Ovary (tissue), 3 donors: ENCODE measurements around the gene DNAH3.

Source experiments
- POLR2A ChIP-seq: fragments of 450-650 bp; IDR thresholded peaks from one replicate; pipeline ENCODE4 v1.6.1; 2017; ENCODE audit warnings: antibody characterized with exemption, mild to moderate bottlenecking, moderate library complexity
- TF ChIP-seq, protein P1 (sequence below), 3 donors: fragments of 450-650 bp in 2 of 3; fragments of 200-600 bp in 1 of 3; IDR thresholded peaks; one replicate each; pipeline versions ENCODE4 v1.5.1 to v1.8.0; 2016 to 2022; ENCODE audit warnings: antibody characterized with exemption in 3 of 3, mild to moderate bottlenecking in 1 of 3
- donor health status: DM: no; HTN: no; CAD: no.

DNA sequence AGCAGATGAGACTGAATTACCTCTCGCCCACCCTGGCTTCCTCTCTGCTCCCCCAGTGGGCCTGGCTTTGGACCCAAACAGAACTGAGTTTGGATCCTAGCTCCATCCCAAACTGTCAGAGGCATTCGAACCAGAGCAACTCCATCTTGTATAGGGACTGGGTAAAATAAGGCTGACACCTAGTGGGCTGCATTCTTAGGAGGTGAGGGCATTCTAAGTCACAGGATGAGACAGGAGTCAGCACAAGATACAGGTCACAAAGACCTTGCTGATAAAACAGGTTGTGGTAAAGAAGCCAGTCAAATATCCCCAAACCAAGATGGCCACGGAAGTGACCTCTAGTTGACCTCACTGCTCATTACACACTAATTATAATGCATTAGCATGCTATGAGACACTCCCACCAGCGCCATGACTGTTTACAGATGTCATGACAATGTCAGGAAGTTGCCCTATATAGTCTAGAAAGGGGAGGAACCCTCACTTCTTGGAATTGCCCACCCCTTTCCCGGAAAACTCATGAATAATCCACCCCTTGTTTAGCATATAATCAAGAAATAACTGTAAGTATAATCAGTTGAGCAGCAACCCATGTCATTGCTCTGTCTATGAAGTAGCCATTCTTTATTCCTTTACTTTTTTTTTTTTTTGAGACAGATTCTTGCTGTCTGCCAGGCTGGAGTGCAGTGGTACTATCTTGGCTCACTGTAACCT, 205.6 kb downstream of the DNAH3 start:
- TF ChIP-seq POLR2A: no peak
- TF ChIP-seq, protein P1, sequence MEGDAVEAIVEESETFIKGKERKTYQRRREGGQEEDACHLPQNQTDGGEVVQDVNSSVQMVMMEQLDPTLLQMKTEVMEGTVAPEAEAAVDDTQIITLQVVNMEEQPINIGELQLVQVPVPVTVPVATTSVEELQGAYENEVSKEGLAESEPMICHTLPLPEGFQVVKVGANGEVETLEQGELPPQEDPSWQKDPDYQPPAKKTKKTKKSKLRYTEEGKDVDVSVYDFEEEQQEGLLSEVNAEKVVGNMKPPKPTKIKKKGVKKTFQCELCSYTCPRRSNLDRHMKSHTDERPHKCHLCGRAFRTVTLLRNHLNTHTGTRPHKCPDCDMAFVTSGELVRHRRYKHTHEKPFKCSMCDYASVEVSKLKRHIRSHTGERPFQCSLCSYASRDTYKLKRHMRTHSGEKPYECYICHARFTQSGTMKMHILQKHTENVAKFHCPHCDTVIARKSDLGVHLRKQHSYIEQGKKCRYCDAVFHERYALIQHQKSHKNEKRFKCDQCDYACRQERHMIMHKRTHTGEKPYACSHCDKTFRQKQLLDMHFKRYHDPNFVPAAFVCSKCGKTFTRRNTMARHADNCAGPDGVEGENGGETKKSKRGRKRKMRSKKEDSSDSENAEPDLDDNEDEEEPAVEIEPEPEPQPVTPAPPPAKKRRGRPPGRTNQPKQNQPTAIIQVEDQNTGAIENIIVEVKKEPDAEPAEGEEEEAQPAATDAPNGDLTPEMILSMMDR (IDR thresholded peaks at IDR 0.05): no peak
